Stimulated activated CD4-positive, alpha-beta T cell treated with anti-CD3 and anti-CD28 coated beads, Interleukin-12 subunit alpha, Interleukin-12 subunit beta, amount 100 ng/mL, for 24 hours (primary cell): ENCODE data around the gene SOX18.
"Not testable (repeated sequence)": the region's sequence is repeated elsewhere in the genome, so short reads cannot be mapped to it uniquely, and the experiment has no call there.

ENCODE experiments used
- DNase-seq, 2 experiments: peaks; one replicate each; pipeline ENCODE4 v3.0.0-alpha.2; 2020; ENCODE audit warnings: low read depth in 2 of 2

Gene SOX18

DNA sequence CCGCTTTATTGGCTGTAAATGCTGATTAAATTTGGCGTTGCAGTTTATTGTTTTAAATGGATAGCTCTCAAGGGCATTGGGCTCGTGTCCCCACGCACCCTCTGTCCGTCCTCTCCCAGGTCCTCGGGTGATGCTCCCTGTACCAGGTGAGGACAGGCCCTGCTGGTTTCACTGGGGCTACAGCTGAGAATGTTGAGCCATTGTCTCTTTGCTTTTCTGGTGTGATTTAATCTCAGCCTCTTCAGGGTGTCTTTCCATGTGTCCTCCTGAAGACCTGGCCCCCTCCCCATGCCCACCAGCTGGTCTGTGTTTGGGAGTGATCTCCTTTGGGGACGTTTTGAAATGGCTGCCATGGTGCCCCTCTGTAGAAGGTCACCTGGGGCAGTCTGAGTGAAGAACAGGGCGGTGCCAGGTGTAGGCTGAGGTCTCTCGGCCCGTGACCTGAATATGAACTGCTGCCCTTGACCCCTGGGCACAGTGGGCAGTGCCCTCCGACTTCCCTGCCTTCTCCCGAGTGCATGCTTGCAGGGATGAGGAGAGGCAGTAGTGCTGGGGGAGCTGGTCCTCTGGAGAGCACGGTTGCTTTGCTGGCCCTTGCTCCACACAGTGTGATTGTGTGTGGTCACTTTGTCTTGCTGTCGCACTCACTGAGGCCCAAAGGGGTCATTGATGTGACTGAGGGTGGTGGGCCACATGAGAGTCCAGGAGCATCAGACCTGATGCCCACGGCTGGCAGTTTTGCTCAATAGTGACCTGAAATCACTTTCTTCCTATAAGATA, 25.9 kb downstream of the SOX18 start:
- DNase-seq = no peak

DNA sequence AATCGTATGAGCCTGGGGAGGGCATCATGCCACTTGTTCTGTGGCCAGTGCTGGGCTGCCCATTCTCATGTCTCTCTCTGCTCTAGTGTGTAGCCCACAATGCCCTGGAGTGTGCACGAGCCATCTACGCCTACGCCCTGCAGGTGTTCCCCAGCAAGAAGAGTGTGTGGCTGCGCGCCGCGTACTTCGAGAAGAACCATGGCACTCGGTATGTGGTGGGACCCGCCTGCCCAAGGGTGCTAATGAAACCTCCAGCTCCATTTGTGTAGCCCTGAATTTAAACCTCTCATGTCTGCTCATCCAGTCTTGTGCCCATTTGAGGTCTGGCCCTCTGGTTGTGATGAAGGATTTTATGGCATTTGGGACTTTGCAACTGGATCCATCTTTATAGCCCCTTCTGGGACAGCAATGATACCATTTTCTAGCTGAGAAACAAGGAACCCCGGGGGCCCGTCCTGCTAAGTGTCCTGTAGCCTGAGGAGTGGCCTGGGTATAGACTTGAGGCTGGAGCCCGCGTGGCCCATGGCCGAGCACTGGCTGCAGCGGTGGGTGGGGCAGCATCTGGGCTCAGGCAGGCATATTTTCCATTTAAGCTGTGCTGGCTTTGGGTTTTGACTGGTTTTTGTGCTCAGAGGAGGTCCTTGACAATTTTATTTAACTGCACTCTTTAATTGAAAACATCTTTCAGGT, 26.6 kb downstream of the SOX18 start:
- DNase-seq = no peak

DNA sequence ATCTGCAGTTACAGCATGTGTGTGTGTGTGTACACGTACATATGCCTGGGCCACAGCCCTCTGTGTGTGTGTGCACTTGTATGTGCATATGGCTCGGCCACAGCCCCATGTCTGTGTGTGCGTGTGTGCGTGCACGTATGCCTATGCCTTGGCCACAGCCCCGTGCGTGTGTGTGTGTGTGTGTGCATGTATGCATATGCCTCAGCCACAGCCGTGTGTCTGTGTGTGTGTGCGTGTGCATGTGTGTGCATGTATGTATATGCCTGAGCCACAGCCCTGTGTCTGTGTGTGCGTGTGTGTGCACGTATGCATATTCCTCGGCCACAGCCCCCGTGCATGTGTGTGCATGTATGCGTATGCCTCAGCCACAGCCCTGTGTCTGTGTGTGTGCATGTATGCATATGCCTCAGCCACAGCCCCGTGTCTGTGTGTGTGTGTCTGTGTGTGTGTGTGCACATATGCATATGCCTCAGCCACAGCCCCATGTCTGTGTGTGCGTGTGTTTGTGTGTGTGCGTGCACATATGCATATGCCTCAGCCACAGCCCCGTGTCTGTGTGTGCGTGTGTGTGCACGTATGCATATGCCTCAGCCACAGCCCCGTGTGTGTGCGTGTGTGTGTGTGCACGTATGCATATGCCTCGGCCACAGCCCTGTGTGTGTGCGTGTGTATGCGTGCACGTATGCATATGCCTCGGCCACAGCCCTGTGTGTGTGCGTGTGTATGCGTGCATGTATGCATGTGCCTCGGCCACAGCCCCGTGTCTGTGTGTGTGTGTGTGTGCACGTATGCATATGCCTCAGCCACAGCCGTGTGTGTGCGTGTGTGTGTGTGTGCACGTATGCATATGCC, 28.1 kb downstream of the SOX18 start:
- DNase-seq = no peak

DNA sequence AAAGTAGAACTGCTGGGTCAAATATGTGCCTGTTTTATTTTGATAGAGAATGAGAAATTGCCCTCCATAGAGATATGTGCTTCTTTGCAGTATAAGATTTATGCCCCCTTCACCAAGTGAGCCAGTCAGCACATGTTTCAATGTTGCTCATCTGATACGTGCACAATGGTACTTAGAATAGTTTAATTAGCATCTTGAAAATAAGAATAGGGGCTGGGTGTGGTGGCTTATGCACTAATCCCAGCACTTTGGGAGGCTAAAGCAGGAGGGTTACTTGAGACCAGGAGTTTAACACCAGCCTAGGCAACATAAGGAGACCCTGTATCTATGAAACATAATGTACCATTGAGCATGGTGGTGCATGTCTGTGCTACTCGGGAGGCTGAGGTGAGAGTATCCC, 33.8 kb downstream of the SOX18 start:
- no peak for DNase-seq

DNA sequence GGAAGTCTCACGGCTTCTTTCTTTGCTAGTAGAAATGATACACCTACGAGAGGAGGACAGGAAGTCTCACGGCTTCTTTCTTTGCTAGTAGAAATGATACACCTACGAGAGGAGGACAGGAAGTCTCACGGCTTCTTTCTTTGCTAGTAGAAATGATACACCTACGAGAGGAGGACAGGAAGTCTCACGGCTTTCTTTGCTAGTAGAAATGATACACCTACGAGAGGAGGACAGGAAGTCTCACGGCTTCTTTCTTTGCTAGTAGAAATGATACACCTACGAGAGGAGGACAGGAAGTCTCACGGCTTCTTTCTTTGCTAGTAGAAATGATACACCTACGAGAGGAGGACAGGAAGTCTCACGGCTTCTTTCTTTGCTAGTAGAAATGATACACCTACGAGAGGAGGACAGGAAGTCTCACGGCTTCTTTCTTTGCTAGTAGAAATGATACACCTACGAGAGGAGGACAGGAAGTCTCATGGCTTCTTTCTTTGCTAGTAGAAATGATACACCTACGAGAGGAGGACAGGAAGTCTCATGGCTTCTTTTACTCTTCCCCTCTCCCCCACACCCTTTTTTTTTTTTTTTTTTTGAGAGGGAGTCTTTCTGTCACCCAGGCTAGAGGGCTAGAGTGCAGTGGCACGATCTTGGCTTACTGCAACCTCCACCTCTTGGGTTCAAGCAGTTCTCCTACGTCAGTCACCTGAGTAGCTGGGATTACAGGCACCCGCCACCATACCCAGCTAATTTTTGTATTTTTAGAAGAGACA, 36.9 kb downstream of the SOX18 start:
- not testable (repeated sequence) for DNase-seq

DNA sequence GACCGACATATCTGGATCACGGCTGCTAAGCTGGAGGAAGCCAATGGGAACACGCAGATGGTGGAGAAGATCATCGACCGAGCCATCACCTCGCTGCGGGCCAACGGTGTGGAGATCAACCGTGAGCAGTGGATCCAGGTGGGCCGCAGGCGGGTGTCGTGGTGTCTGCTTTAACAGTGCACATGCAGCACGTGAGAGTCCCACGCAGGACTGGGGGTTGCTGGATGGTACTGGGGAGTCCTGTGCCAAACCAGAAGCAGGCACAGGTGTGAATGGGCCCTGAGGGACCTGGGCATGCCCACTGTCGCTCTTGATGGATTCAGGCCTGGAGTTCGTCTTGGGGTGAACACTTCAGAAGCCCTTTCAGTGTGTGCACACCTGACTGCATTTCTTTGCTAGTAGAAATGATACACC, 38.1 kb downstream of the SOX18 start:
- no peak for DNase-seq

DNA sequence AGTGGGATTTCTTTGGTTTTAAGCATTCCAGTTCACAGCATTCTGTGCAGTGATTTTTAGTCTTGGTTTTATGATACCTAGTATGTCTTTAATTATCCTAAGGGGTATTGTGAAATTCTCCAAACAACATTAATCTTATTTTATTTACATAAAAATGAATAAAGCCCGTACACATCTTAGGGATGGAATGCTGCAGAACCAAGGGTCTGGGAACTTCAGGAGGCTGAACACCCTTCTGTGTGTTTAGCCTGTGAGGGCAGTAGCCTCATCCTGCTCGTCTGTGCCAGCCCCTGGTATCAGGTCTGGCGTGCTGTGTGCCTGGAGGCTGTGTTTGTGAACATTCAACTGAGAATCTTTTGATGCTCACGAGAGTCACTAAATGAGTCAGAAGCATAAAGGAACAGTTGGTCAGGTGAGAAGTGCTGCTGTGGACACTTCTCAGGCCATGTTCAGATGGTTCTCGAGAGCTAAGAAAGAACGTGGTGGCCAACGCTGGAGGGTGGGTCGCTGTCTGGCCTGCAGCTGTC, 38.7 kb downstream of the SOX18 start:
- no peak for DNase-seq

DNA sequence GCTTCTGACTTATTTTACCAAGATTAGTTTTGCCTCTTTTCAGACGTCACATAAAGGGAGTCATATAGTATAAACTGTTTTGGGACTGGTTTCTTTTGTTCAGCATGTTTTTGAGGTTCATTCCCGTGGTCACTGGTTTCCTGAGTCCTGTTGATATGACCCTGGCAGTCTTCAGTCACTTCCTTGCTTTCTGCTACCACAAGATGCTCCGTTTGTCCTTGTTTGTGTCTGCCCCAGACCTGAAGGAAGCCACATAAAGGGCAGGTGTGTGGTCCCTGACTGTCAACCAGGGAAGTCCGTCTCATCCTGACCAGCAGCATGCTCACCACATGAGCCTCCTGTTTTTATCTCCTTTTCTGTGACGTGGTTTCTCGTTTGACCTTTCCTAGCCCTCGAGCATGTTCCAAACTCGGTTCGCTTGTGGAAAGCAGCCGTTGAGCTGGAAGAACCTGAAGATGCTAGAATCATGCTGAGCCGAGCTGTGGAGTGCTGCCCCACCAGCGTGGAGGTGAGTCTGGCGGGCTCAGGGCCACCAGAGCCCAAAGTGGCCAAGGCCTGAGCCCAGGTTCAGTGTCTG, 39.5 kb downstream of the SOX18 start:
- DNase-seq = no peak

DNA sequence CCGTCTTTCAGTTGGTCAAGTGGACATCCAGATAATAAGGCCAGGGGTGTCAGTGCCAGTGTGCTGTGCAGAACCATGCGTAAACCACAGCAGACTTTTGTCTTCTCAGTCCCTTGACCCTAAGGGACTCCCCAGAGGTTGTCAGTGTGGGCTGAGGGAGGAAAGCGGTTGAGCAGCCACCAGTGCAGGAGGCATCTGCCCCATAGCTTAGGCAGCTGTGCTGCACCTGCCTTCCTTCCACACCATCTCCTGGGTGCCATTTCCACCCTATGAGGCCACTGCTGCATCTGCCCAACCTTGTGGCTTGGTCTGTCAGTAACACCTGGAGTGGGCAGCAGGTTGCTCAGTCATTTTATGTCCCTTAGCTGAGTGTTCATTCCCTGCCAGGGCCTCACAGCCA, 42.5 kb downstream of the SOX18 start:
- no peak for DNase-seq

DNA sequence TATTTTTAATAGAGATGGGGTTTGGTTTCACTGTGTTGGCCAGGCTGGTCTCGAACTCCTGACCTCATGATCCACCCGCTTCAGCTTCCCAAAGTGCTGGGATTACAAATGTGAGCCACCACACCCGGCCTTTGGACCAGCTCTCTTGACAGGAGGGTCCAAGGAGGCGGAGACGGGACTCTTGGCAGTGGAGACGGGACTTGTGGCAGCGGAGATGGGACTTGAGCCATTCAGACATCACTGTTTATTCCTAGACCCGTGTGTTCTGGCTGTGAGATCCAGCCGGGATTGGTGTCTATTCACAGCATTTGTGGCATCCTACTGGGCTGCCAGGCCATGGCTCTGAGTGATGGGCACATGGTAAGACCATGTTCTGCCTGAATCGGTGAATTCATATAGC, 42.9 kb downstream of the SOX18 start:
- no peak for DNase-seq

DNA sequence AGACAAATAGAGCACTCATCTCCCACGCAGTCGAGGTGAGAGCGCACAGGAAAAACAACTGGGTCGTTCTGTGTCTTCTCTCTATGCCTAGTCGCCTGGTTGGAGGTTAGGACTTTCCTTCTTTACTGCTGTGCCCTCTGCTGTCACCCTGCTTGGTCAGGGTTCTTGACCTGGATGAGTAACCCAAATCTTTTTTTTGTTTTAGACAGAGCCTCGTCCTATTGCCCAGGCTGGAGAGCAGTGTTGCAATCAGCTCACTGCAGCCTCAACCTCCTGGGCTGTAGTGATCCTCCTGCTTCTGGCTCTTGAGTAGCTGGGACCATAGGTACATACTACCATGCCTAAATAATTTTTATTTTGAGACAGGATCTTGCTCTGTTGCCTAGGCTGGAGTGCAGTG, 44.0 kb downstream of the SOX18 start:
- DNase-seq = no peak

DNA sequence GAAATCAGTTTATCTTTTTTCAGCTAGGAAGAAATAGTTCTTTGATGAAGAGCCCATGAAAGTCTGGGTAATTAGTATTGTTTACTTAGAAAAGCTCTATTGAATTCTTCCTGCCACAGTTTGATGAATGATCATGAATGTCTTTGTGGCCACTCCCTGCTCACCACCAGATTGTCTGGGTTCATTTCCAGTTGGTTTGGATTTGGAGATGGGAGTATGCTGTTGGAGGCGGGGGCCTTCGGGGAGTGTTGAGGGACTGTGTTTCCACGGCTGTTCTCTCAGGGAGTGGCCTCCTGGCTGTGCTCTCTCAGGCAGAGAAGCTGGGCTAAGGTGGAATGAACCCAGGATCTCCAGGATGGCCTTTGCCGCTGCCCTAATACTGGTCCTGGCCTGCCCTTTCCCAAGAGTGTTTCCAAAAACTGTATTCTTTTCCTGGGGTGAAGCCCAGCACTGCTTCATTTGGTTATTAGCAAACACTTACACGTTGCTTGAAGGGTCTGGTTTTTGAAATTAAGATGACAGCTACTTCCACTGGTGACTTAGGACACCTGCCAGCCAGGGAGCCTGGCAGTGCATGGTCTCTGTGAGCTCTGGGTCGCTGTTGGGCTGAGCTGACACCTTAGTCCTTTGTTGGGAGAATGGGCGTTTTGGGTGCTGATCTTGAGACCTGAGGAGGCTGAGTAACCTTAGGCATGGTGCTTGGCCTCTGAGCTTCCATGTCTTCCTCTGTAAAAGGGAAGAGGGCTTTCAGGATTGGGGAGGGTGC, 45.3 kb downstream of the SOX18 start:
- no peak for DNase-seq

DNA sequence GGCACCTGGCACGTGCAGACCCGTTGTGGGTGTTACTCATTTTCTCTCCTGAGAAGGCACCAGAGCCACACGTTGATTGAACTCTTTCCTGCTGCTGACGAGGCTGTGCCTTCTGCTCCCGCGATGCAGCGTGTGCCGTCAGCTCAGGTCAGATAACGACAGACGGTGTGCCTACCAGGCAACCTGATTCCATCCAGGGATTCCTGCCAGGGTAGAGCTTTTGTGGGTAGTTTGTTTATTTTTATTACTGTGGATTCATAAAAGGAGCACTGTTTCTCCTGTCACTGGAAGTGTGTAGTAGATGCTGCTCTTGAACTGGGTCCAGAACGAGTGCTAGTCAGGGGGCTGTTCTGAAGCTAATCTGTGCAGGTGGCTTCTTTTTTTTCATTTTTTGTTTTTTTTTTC, 47.8 kb downstream of the SOX18 start:
- DNase-seq = no peak

DNA sequence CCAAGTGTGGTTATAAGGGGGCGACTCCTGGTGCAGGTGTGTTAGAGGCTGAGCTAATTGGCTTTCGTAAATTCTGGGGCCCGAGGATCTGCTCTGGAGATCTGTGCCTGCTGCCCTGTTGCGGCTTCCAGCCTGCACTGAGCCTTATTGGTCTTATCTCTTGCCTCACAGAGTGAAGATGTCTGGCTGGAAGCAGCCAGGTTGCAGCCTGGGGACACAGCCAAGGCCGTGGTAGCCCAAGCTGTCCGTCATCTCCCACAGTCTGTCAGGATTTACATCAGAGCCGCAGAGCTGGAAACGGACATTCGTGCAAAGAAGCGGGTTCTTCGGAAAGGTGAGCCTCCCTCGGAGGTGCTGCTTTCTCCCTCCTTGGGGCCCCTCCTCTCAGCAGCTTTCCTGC, 48.5 kb downstream of the SOX18 start:
- no peak for DNase-seq
